Mesendoderm (in vitro differentiated cells): Measurements from ENCODE around the gene HOXA6.

Experiments used
- DNase-seq: peaks from one replicate; pipeline ENCODE4 v3.0.0; 2013
- H2AK5ac ChIP-seq: 2 replicates; pipeline ENCODE4 v1.6.1; 2013; ENCODE audit warnings: low read length, inconsistent platforms
- H2BK120ac ChIP-seq: 2 replicates; pipeline ENCODE4 v1.6.1; 2013; ENCODE audit warnings: low read depth, mild to moderate bottlenecking, low read length, moderate library complexity, mixed read lengths
- H2BK15ac ChIP-seq: replicated peaks from 2 replicates; pipeline ENCODE4 v1.6.1; 2013; ENCODE audit warnings: low read depth, mild to moderate bottlenecking, moderate library complexity
- H2BK5ac ChIP-seq: 2 replicates; pipeline ENCODE4 v1.6.1; 2013; ENCODE audit warnings: low read length, inconsistent platforms
- H3K18ac ChIP-seq: 2 replicates; pipeline ENCODE4 v1.6.1; 2013; ENCODE audit warnings: mild to moderate bottlenecking, low read length, mixed read lengths
- H3K23ac ChIP-seq: one replicate; pipeline ENCODE4 v1.6.1; 2013; ENCODE audit warnings: low read length
- H3K27ac ChIP-seq: 2 replicates; pipeline ENCODE4 v1.5.1; 2013; ENCODE audit warnings: low read depth, mild to moderate bottlenecking, inconsistent platforms, low read length, moderate library complexity
- H3K27me3 ChIP-seq: 2 replicates; pipeline ENCODE4 v1.6.1; 2013; ENCODE audit warnings: low read length, control low read depth, mild to moderate bottlenecking, inconsistent platforms; ENCODE audit not compliant: insufficient read depth, poor library complexity
- H3K36me3 ChIP-seq: 2 replicates; pipeline ENCODE4 v1.6.1; 2013; ENCODE audit warnings: low read length, inconsistent platforms; ENCODE audit not compliant: control insufficient read depth, insufficient read depth
- H3K4ac ChIP-seq: one replicate; pipeline ENCODE4 v1.6.1; 2013; ENCODE audit warnings: low read depth, mild to moderate bottlenecking, low read length, moderate library complexity
- H3K4me1 ChIP-seq: 2 replicates; pipeline ENCODE4 v1.6.1; 2013; ENCODE audit warnings: low read depth, low read length, inconsistent platforms; ENCODE audit not compliant: control insufficient read depth
- H3K4me2 ChIP-seq: 2 replicates; pipeline ENCODE4 v1.6.1; 2013; ENCODE audit warnings: low read length
- H3K4me3 ChIP-seq: 2 replicates; pipeline ENCODE4 v1.5.1; 2013; ENCODE audit warnings: mild to moderate bottlenecking, low read length
- H3K56ac ChIP-seq: one replicate; pipeline ENCODE4 v1.6.1; 2013; ENCODE audit warnings: low read length
- H3K79me1 ChIP-seq: 2 replicates; pipeline ENCODE4 v1.6.1; 2013; ENCODE audit warnings: low read length, inconsistent platforms
- H3K79me2 ChIP-seq: 2 replicates; pipeline ENCODE4 v1.6.1; 2013; ENCODE audit warnings: mild to moderate bottlenecking, low read length; ENCODE audit not compliant: control insufficient read depth, insufficient read depth
- H3K9ac ChIP-seq: 2 replicates; pipeline ENCODE4 v1.6.1; 2013; ENCODE audit warnings: low read length, inconsistent platforms
- H4K5ac ChIP-seq: one replicate; pipeline ENCODE4 v1.6.1; 2013; ENCODE audit warnings: low read length
- H4K8ac ChIP-seq: one replicate; pipeline ENCODE4 v1.6.1; 2013; ENCODE audit warnings: low read depth, mild to moderate bottlenecking, control low read depth, low read length, moderate library complexity
- WGBS: extraction: QIAGEN DNeasy Blood & Tissue Kit; methylation state at CpG from one replicate; pipeline ENCODE4 v1.1.7; 2013; ENCODE audit warnings: low lambda C conversion rate, missing lambda C conversion rate; ENCODE audit not compliant: insufficient coverage; ENCODE audit errors: extremely low coverage; 5-methylcytosine and 5-hydroxymethylcytosine counted together

Gene HOXA6

GRCh38 chr7:27160145-27160545, 12.6 kb upstream of the HOXA6 start:
- no peak for DNase-seq
- Histone ChIP-seq H3K4me1 (no peaks in the 10 kb centered on the region), H2BK120ac (no peak overlapping the region), H4K5ac (no peak overlapping the region), H3K9ac (no peak overlapping the region), H3K27ac (no peak overlapping the region), H2BK15ac (no peak overlapping the region), H3K4ac (no peak overlapping the region), H3K27me3 (peaks cover 89% of the 10 kb centered on the region), H3K18ac (no peak overlapping the region), H2AK5ac (no peak overlapping the region), H2BK5ac (no peak overlapping the region), H3K4me2 (no peak overlapping the region), H4K8ac (no peak overlapping the region), H3K79me2 (no peaks in the 10 kb centered on the region), H3K4me3 (no peak overlapping the region), H3K79me1 (no peaks in the 10 kb centered on the region), H3K23ac (no peak overlapping the region), H3K36me3 (no peaks in the 10 kb centered on the region), H3K56ac (no peak overlapping the region)
- no CpG with 5 or more reads among the region's 23 CpGs for WGBS

- Histone ChIP-seq H3K36me3 (no peaks in the 10 kb centered on the region), H2BK120ac (no peak overlapping the region), H3K79me2 (no peaks in the 10 kb centered on the region), H2AK5ac (no peak overlapping the region), H3K4me1 (no peaks in the 10 kb centered on the region), H4K8ac (no peak overlapping the region), H3K4me2 (no peak overlapping the region), H4K5ac (no peak overlapping the region), H3K9ac (no peak overlapping the region), H3K27me3 (peaks cover 89% of the 10 kb centered on the region), H3K27ac (no peak overlapping the region), H2BK15ac (no peak overlapping the region), H3K23ac (no peak overlapping the region), H3K4ac (no peak overlapping the region), H3K18ac (no peak overlapping the region), H2BK5ac (no peak overlapping the region), H3K79me1 (no peaks in the 10 kb centered on the region), H3K4me3 (no peak overlapping the region), H3K56ac (no peak overlapping the region)
- WGBS = no CpG with 5 or more reads among the region's 27 CpGs
- DNase-seq = no peak
These were observed 11.9 kb upstream of the HOXA6 start for GRCh38 chr7:27159266-27160144.

- Histone ChIP-seq H3K4me3 (no peak overlapping the region), H2BK15ac (no peak overlapping the region), H3K4me2 (no peak overlapping the region), H3K27ac (no peak overlapping the region), H3K4ac (no peak overlapping the region), H4K8ac (no peak overlapping the region), H2AK5ac (no peak overlapping the region), H3K79me1 (no peaks in the 10 kb centered on the region), H3K4me1 (no peaks in the 10 kb centered on the region), H3K36me3 (no peaks in the 10 kb centered on the region), H3K18ac (no peak overlapping the region), H3K27me3 (peaks cover 90% of the 10 kb centered on the region), H3K9ac (no peak overlapping the region), H2BK5ac (no peak overlapping the region), H3K23ac (no peak overlapping the region), H4K5ac (no peak overlapping the region), H2BK120ac (no peak overlapping the region), H3K56ac (no peak overlapping the region), H3K79me2 (no peaks in the 10 kb centered on the region)
- WGBS = no CpG with 5 or more reads among the region's 35 CpGs
- DNase-seq = no peak
These were observed 11.1 kb upstream of the HOXA6 start for GRCh38 chr7:27158436-27159265.

GRCh38 chr7:27157702-27158431, 10.3 kb upstream of the HOXA6 start:
- WGBS = no CpG with 5 or more reads among the region's 30 CpGs
- H3K4me2 ChIP-seq = no peak overlapping the region
- H3K23ac ChIP-seq = peak overlapping the region; percentile 66
- no peak overlapping the region for H4K5ac ChIP-seq
- H2AK5ac ChIP-seq = no peak overlapping the region
- H3K4me3 ChIP-seq = no peak overlapping the region
- H4K8ac ChIP-seq = no peak overlapping the region
- no peak overlapping the region for H3K4ac ChIP-seq
- H3K79me2 ChIP-seq = no peaks in the 10 kb centered on the region
- no peak overlapping the region for H3K56ac ChIP-seq
- H3K9ac ChIP-seq = no peak overlapping the region
- H3K4me1 ChIP-seq = no peaks in the 10 kb centered on the region
- no peak for DNase-seq
- H3K79me1 ChIP-seq = no peaks in the 10 kb centered on the region
- no peak overlapping the region for H2BK15ac ChIP-seq
- no peak overlapping the region for H2BK120ac ChIP-seq
- H3K18ac ChIP-seq = no peak overlapping the region
- H3K27me3 ChIP-seq = peaks cover 91% of the 10 kb centered on the region
- H2BK5ac ChIP-seq = no peak overlapping the region
- H3K27ac ChIP-seq = no peak overlapping the region
- H3K36me3 ChIP-seq = no peaks in the 10 kb centered on the region

GRCh38 chr7:27156916-27157701, 9.5 kb upstream of the HOXA6 start:
- H3K23ac ChIP-seq = peak overlapping the region; percentile 66
- no peak for DNase-seq

More at GRCh38 chr7:27156916-27157701, 9.5 kb upstream of the HOXA6 start:
- H3K4me1 ChIP-seq = no peaks in the 10 kb centered on the region
- H3K27ac ChIP-seq = no peak overlapping the region
- WGBS = no CpG with 5 or more reads among the region's 30 CpGs
- H2BK5ac ChIP-seq = no peak overlapping the region
- H3K4me2 ChIP-seq = no peak overlapping the region
- no peak overlapping the region for H2AK5ac ChIP-seq
- no peak overlapping the region for H4K5ac ChIP-seq
- no peak overlapping the region for H3K56ac ChIP-seq
- no peak overlapping the region for H2BK15ac ChIP-seq
- H4K8ac ChIP-seq = no peak overlapping the region
- no peak overlapping the region for H2BK120ac ChIP-seq
- peaks cover 92% of the 10 kb centered on the region for H3K27me3 ChIP-seq
- no peaks in the 10 kb centered on the region for H3K79me2 ChIP-seq
- no peaks in the 10 kb centered on the region for H3K36me3 ChIP-seq
- no peak overlapping the region for H3K4me3 ChIP-seq
- H3K4ac ChIP-seq = no peak overlapping the region
- no peak overlapping the region for H3K9ac ChIP-seq
- H3K18ac ChIP-seq = no peak overlapping the region
- no peaks in the 10 kb centered on the region for H3K79me1 ChIP-seq
